Tibial nerve (tissue), 4 donors: ENCODE measurements around the gene SIGLEC14. TPM values are rescaled to one million over a fixed set of nuclear protein-coding genes. Genes with fewer than 3 reads are reported as not detected.
"Not testable (repeated sequence)": the region's sequence is repeated elsewhere in the genome, so short reads cannot be mapped to it uniquely, and the experiment has no call there.

Experiments used
- DNase-seq, 2 donors: peaks; one replicate each; pipeline ENCODE4 v3.0.0-alpha.2; 2019; ENCODE audit warnings: low spot score in 2 of 2
- H3K27ac ChIP-seq, 4 donors: fragments of 200-600 bp; sonication (generic) in 3 of 4; one replicate each; pipeline ENCODE4 v1.5.1; 2017 to 2019; ENCODE audit warnings: mild to moderate bottlenecking in 1 of 4
- H3K27me3 ChIP-seq, 2 donors: fragments of 200-600 bp; sonication (generic) in 1 of 2; one replicate each; pipeline versions ENCODE4 v1.5.1 to v1.6.0; 2017 to 2019
- H3K36me3 ChIP-seq, 3 donors: fragments of 200-600 bp; sonication (generic); one replicate each; pipeline ENCODE4 v1.5.1; 2018 to 2019
- H3K4me1 ChIP-seq, 4 donors: fragments of 200-600 bp; sonication (generic) in 3 of 4; one replicate each; pipeline ENCODE4 v1.5.1; 2017 to 2019
- H3K4me3 ChIP-seq, 4 donors: fragments of 200-600 bp; sonication (generic) in 3 of 4; one replicate each; pipeline ENCODE4 v1.5.1; 2017 to 2019; ENCODE audit warnings: mild to moderate bottlenecking in 1 of 4, moderate library complexity in 1 of 4
- H3K9me3 ChIP-seq, 4 donors: fragments of 200-600 bp; sonication (generic) in 3 of 4; one replicate each; pipeline ENCODE4 v1.5.1; 2017 to 2019
- CTCF ChIP-seq, 5 experiments: fragments of 200-600 bp in 3 of 5; fragments of 450-650 bp in 2 of 5; sonication (generic) in 3 of 5; IDR thresholded peaks; one replicate each; pipeline ENCODE4 v1.5.1; 2016 to 2019; ENCODE audit warnings: antibody characterized with exemption in 5 of 5, mild to moderate bottlenecking in 3 of 5, moderate library complexity in 2 of 5
- EP300 ChIP-seq, 2 donors: sonication (generic); formaldehyde crosslinking; IDR thresholded peaks; one replicate each; pipeline ENCODE4 v1.6.1; 2017; ENCODE audit warnings: antibody characterized with exemption in 2 of 2, mild to moderate bottlenecking in 1 of 2
- POLR2A ChIP-seq, 2 donors: fragments of 450-650 bp; IDR thresholded peaks; one replicate each; pipeline ENCODE4 v1.6.1; 2017; ENCODE audit warnings: antibody characterized with exemption in 2 of 2, mild to moderate bottlenecking in 2 of 2, moderate library complexity in 2 of 2
- WGBS, 2 donors: methylation state at CpG; one replicate each; pipeline ENCODE4 v1.1.5; 2018; 5-methylcytosine and 5-hydroxymethylcytosine counted together
- total RNA-seq, 4 donors: library from RNA; depleted of rRNA; stranded (reverse); fragments of >200 nt; gene quantifications; one replicate each; pipeline ENCODE4 v1.1.0, GENCODE V29; 2016

SIGLEC14 gene
- total RNA-seq, 4 donors from 2014 or later = 1.9 to 6.3 (median 4.9) TPM; not detected in 1

- 92% methylated on average over 3 of the region's 3 CpGs; no CpG with 5 or more reads in 1 of the 2 donors for WGBS, 2 donors
- Histone ChIP-seq H3K27me3 (no peaks in the 10 kb centered on the region), H3K27ac (no peak overlapping the region), H3K4me3 (no peak overlapping the region), H3K4me1 (peaks cover 0 to 3% (median 0%) of the 10 kb centered on the region in 4 donors), H3K9me3 (peaks cover 0 to 16% (median 0%) of the 10 kb centered on the region in 4 donors), H3K36me3 (no peaks in the 10 kb centered on the region)
- DNase-seq = no peak
- TF ChIP-seq EP300 (IDR thresholded peaks at IDR 0.05) (no peak), CTCF (IDR thresholded peaks at IDR 0.05) (no peak), POLR2A (IDR thresholded peaks at IDR 0.05) (no peak)
Observed at GRCh38 chr19:51640386-51640785, 6.2 kb downstream of the SIGLEC14 start.

- Histone ChIP-seq H3K4me1 (peaks cover 0 to 3% (median 0%) of the 10 kb centered on the region in 4 donors), H3K27ac (no peak overlapping the region), H3K4me3 (no peak overlapping the region), H3K9me3 (peaks cover 0 to 16% (median 0%) of the 10 kb centered on the region in 4 donors), H3K36me3 (no peaks in the 10 kb centered on the region), H3K27me3 (no peaks in the 10 kb centered on the region)
- TF ChIP-seq EP300 (IDR thresholded peaks at IDR 0.05) = no peak
- no peak for TF ChIP-seq POLR2A (IDR thresholded peaks at IDR 0.05)
- TF ChIP-seq CTCF (IDR thresholded peaks at IDR 0.05) = no peak
- DNase-seq = no peak
- WGBS, 2 donors = 66% methylated on average over 4 of the region's 4 CpGs; no CpG with 5 or more reads in 1 of the 2 donors
Observed at GRCh38 chr19:51639916-51640315, 6.7 kb downstream of the SIGLEC14 start.

- TF ChIP-seq EP300 (IDR thresholded peaks at IDR 0.05) (no peak), CTCF (IDR thresholded peaks at IDR 0.05) (peak in 1 of 5 experiments; percentile 51)
- H3K4me1 ChIP-seq = peaks cover 0 to 1% (median 0%) of the 10 kb centered on the region in 4 donors
- H3K9me3 ChIP-seq = peaks cover 0 to 16% (median 0%) of the 10 kb centered on the region in 4 donors
- H3K27ac ChIP-seq = no peak overlapping the region
- no peaks in the 10 kb centered on the region for H3K36me3 ChIP-seq
- H3K4me3 ChIP-seq = no peak overlapping the region
- WGBS, 2 donors = 30% methylated on average over 5 of the region's 5 CpGs; no CpG with 5 or more reads in 1 of the 2 donors
- H3K27me3 ChIP-seq = no peaks in the 10 kb centered on the region
- no peak for DNase-seq
Observed at GRCh38 chr19:51637362-51637978, 9.2 kb downstream of the SIGLEC14 start.

- WGBS, 2 donors = 82% methylated on average over 5 of the region's 5 CpGs; no CpG with 5 or more reads in 1 of the 2 donors
- Histone ChIP-seq H3K36me3 (no peaks in the 10 kb centered on the region), H3K27me3 (no peaks in the 10 kb centered on the region), H3K27ac (no peak overlapping the region), H3K9me3 (peaks cover 0 to 10% (median 0%) of the 10 kb centered on the region in 4 donors), H3K4me3 (no peak overlapping the region), H3K4me1 (no peaks in the 10 kb centered on the region)
- TF ChIP-seq CTCF (IDR thresholded peaks at IDR 0.05) = no peak
- no peak for TF ChIP-seq EP300 (IDR thresholded peaks at IDR 0.05)
- no peak for TF ChIP-seq POLR2A (IDR thresholded peaks at IDR 0.05)
- no peak for DNase-seq
Observed at GRCh38 chr19:51632126-51632525, 14.5 kb downstream of the SIGLEC14 start.

GRCh38 chr19:51630315-51630714, 16.3 kb downstream of the SIGLEC14 start, which contains the start of gene SIGLEC5:
Gene SIGLEC5, minus strand, starts transcription at chr19:51630401. Its CDS starts 66 bp downstream, at chr19:51630335.
- 64% methylated on average over 11 of the region's 13 CpGs; no CpG with 5 or more reads in 1 of the 2 donors for WGBS, 2 donors
- not testable (repeated sequence) for H3K4me1 ChIP-seq, H3K36me3 ChIP-seq, H3K27ac ChIP-seq, H3K9me3 ChIP-seq, H3K4me3 ChIP-seq, DNase-seq, H3K27me3 ChIP-seq
